Thoracic aorta endothelial cell (primary cell): ENCODE measurements around the gene KLF14. TPM values are rescaled to one million over a fixed set of nuclear protein-coding genes. Genes with fewer than 3 reads are reported as not detected.

Experiments used
- total RNA-seq: library from RNA; depleted of rRNA; stranded (reverse); fragments of >200 nt; gene quantifications from 2 replicates; pipeline ENCODE4 v1.2.3, GENCODE V29; 2012

The KLF14 gene
- not detected in 2 replicates for total RNA-seq

GRCh38 chr7:130733931-130734814 lies at the start of gene KLF14:
Gene KLF14 (minus strand): TSS chr7:130734207. CDS start chr7:130734033, 174 bp downstream.

Other genes starting within 250 kb of the KLF14 start
- 7.2 and 9.2 TPM in 2 replicates for gene MEST, start 242.1 kb downstream of the KLF14 start, total RNA-seq
- 23.5 and 30.1 TPM in 2 replicates for gene COPG2, start 65.5 kb downstream of the KLF14 start, total RNA-seq
- not detected in 2 replicates for gene TSGA13, start 47.7 kb downstream of the KLF14 start, total RNA-seq